HepG2 (cell line): ENCODE measurements around the gene INAFM1. TPM values are rescaled to one million over a fixed set of nuclear protein-coding genes. Genes with fewer than 3 reads are reported as not detected.

ENCODE experiments used
- DMTF1 ChIP-seq: sonication (generic); formaldehyde crosslinking; IDR thresholded peaks from 2 replicates; pipeline ENCODE4 v1.4.0; 2020; ENCODE audit warnings: mild to moderate bottlenecking, missing genetic modification reagents
- DNMT1 ChIP-seq: sonication (generic); formaldehyde crosslinking; IDR thresholded peaks from 2 replicates; pipeline ENCODE4 v1.5.1; 2020; ENCODE audit warnings: mild to moderate bottlenecking, missing genetic modification reagents
- EZH2 ChIP-seq: conservative IDR thresholded peaks from 2 replicates; pipeline ENCODE4 v1.6.1; 2012; ENCODE audit warnings: mild to moderate bottlenecking, low read depth, low read length, moderate library complexity
- IRF9 ChIP-seq: sonication (generic); formaldehyde crosslinking; IDR thresholded peaks from 2 replicates; pipeline ENCODE4 v1.8.0; 2022; ENCODE audit warnings: missing genetic modification reagents, mild to moderate bottlenecking, borderline replicate concordance
- PTBP1 ChIP-seq: fragments of 200-400 bp; formaldehyde crosslinking; IDR thresholded peaks from 2 replicates; pipeline ENCODE4 v1.6.1; 2018; ENCODE audit warnings: low read length, low read depth; ENCODE audit not compliant: poor library complexity, severe bottlenecking
- SMC3 ChIP-seq: IDR thresholded peaks from 2 replicates; pipeline ENCODE4 v1.6.1; 2011; ENCODE audit warnings: low read length, improper control_type of control experiment
- SRSF4 ChIP-seq: fragments of 200-400 bp; formaldehyde crosslinking; IDR thresholded peaks from one replicate; pipeline ENCODE4 v1.6.1; 2018; ENCODE audit warnings: mild to moderate bottlenecking, low read depth, low read length, moderate library complexity; ENCODE audit not compliant: poor library complexity, severe bottlenecking
- XRCC5 ChIP-seq: fragments of 200-400 bp; formaldehyde crosslinking; optimal IDR thresholded peaks from 2 replicates; pipeline ENCODE3; 2017; ENCODE audit warnings: mild to moderate bottlenecking, low read length
- ZBTB37 ChIP-seq: sonication (generic); formaldehyde crosslinking; IDR thresholded peaks from 2 replicates; pipeline ENCODE4 v1.4.0; 2020; ENCODE audit warnings: mild to moderate bottlenecking, missing genetic modification reagents
- ZBTB44 ChIP-seq: sonication (generic); formaldehyde crosslinking; IDR thresholded peaks from 2 replicates; pipeline ENCODE4 v1.4.0; 2020; ENCODE audit warnings: missing genetic modification reagents
- ZFP82 ChIP-seq: sonication (generic); formaldehyde crosslinking; IDR thresholded peaks from 2 replicates; pipeline ENCODE4 v1.5.1; 2020; ENCODE audit warnings: mild to moderate bottlenecking, missing genetic modification reagents, borderline replicate concordance
- ZNF615 ChIP-seq: sonication (generic); formaldehyde crosslinking; IDR thresholded peaks from 2 replicates; pipeline ENCODE4 v1.5.0; 2020; ENCODE audit warnings: mild to moderate bottlenecking, missing genetic modification reagents, borderline replicate concordance
- ZNF703 ChIP-seq: sonication (generic); formaldehyde crosslinking; IDR thresholded peaks from 2 replicates; pipeline ENCODE4 v1.5.1; 2020; ENCODE audit warnings: missing genetic modification reagents, mild to moderate bottlenecking, moderate library complexity, borderline replicate concordance
- ZNF75D ChIP-seq: sonication (generic); formaldehyde crosslinking; IDR thresholded peaks from 2 replicates; pipeline ENCODE4 v1.8.1; 2023; ENCODE audit warnings: missing genetic modification reagents, mild to moderate bottlenecking, borderline replicate concordance
- ZNF770 ChIP-seq: sonication (generic); formaldehyde crosslinking; IDR thresholded peaks from 2 replicates; pipeline ENCODE4 v1.5.0; 2020; ENCODE audit warnings: mild to moderate bottlenecking, missing genetic modification reagents
- ZNF772 ChIP-seq: sonication (generic); formaldehyde crosslinking; IDR thresholded peaks from 2 replicates; pipeline ENCODE4 v1.5.0; 2020; ENCODE audit warnings: mild to moderate bottlenecking, missing genetic modification reagents
- ZNF788 ChIP-seq: sonication (generic); formaldehyde crosslinking; IDR thresholded peaks from 2 replicates; pipeline ENCODE4 v1.5.0; 2020; ENCODE audit warnings: mild to moderate bottlenecking, missing genetic modification reagents, borderline replicate concordance
- ZSCAN5A ChIP-seq: sonication (generic); formaldehyde crosslinking; IDR thresholded peaks from 2 replicates; pipeline ENCODE4 v1.8.0; 2022; ENCODE audit warnings: mild to moderate bottlenecking, missing genetic modification reagents, borderline replicate concordance
- polyA plus RNA-seq, 8 experiments: library from polyadenylated mRNA; depleted of rRNA in 3 of 8; stranded (reverse) in 7 of 8; unstranded in 1 of 8; fragments of >200 nt; fragmentation: Illumina TruSeq in 4 of 8; extraction: Trizol in 4 of 8; gene quantifications; 2 replicates each; pipeline versions ENCODE4 v1.2.1 to v1.2.3, GENCODE V29; 2011 to 2016; ENCODE audit warnings: low read depth in 4 of 8, missing spikeins in 1 of 8, mixed read lengths in 1 of 8; ENCODE audit not compliant: insufficient read depth in 1 of 8
- total RNA-seq, 5 experiments: library from RNA; depleted of rRNA; stranded (reverse); fragments of >200 nt; fragmentation: Illumina TruSeq; extraction: Trizol; gene quantifications; 2 replicates each; pipeline ENCODE4 v1.2.3, GENCODE V29; 2016; ENCODE audit warnings: low read depth in 1 of 5

Gene INAFM1
- total and polyA plus RNA-seq, 2 of the 13 experiments (the other 11 are each of a cell fraction or from before 2014, with no cell fraction given) = 0.88 to 1.9 TPM

GRCh38 chr19:47247308-47247990, 27.2 kb upstream of the INAFM1 start (continued):
- TF ChIP-seq DNMT1 (CRISPR knock-in tag) (no peak), ZNF788 (CRISPR knock-in tag) (peak; percentile 23; the same call in 1 of the 2 replicates), ZNF615 (no peak), DMTF1 (no peak), XRCC5 (peak; percentile 66), ZBTB44 (CRISPR knock-in tag) (no peak), ZNF770 (CRISPR knock-in tag) (peak; percentile 69), SMC3 (peak; percentile 59; the same call in 1 of the 2 replicates), PTBP1 (no peak), ZNF703 (no peak), ZNF772 (CRISPR knock-in tag) (no peak), ZSCAN5A (CRISPR knock-in tag) (no peak), ZNF75D (CRISPR knock-in tag) (no peak), EZH2 (no peak), SRSF4 (no peak), IRF9 (CRISPR knock-in tag) (0 out of 2 replicates have a peak, but pooled peaks have one; percentile 22), ZFP82 (0 out of 2 replicates have a peak, but pooled peaks have one; percentile 52), ZBTB37 (no peak)
